ENCODE results near the gene DCLRE1A. TPM values are rescaled to one million over a fixed set of nuclear protein-coding genes. Genes with fewer than 3 reads are reported as not detected.

Gene DCLRE1A
- total RNA-seq, result 1 to 10 TPM; 4.0 to 7.5 (median 4.3) TPM

- Histone ChIP-seq H3K27me3 (no peaks in the 10 kb centered on the region), H3K4me3 (peak within 1 kb of the TSS; percentile 93 to 97 (median 97)), H3K9me3 (no peaks in the 10 kb centered on the region), H3K27ac (peak within 1 kb of the TSS; percentile 93 to 95), H3K4me1 (peaks cover 0 to 8% of the 10 kb centered on the region in 2 donors), H3K36me3 (no peaks in the 10 kb centered on the region)
- TF ChIP-seq CTCF (IDR thresholded peaks at IDR 0.05) (no peak), POLR2AphosphoS5 (IDR thresholded peaks at IDR 0.05) (peak in 1 of 3 donors; percentile 67), POLR2A (IDR thresholded peaks at IDR 0.05) (peak; percentile 26)
- intact Hi-C loops (cut with DNase I; ENCODE audit: low total_unique reads), result no loop called here
- peak; percentile 51 to 76 for DNase-seq (ENCODE audit: low spot score in 2 of 2)
Measured at GRCh38 chr10:113854013-113854760, at the start of gene DCLRE1A, which contains the start of gene NHLRC2. DCLRE1A (minus strand) TSS chr10:113854082; CDS start chr10:113853182, 900 bp downstream. NHLRC2 (plus strand) TSS chr10:113854661; CDS start chr10:113854873, 212 bp downstream.

- H3K4me3 ChIP-seq, result no peak overlapping the region
- H3K4me1 ChIP-seq, result no peaks in the 10 kb centered on the region
- no peaks in the 10 kb centered on the region for H3K27me3 ChIP-seq
- no peaks in the 10 kb centered on the region for H3K9me3 ChIP-seq
- no peak overlapping the region for H3K27ac ChIP-seq
- intact Hi-C loops (cut with DNase I; ENCODE audit: low total_unique reads), result no loop called here
- H3K36me3 ChIP-seq, result peaks cover 7% of the 10 kb centered on the region
- no peak for DNase-seq (ENCODE audit: low spot score in 2 of 2)
- TF ChIP-seq CTCF (IDR thresholded peaks at IDR 0.05), result no peak
- TF ChIP-seq POLR2A (IDR thresholded peaks at IDR 0.05), result no peak
- no peak for TF ChIP-seq POLR2AphosphoS5 (IDR thresholded peaks at IDR 0.05)
Measured at GRCh38 chr10:113899952-113900598, 46.2 kb upstream of the DCLRE1A start.

GRCh38 chr10:113897693-113898618, 44.1 kb upstream of the DCLRE1A start:
- Histone ChIP-seq H3K27ac (no peak overlapping the region), H3K27me3 (no peaks in the 10 kb centered on the region), H3K9me3 (no peaks in the 10 kb centered on the region), H3K36me3 (peaks cover 7% of the 10 kb centered on the region), H3K4me3 (no peak overlapping the region), H3K4me1 (no peaks in the 10 kb centered on the region)
- intact Hi-C loops (cut with DNase I; ENCODE audit: low total_unique reads), result no loop called here
- no peak for DNase-seq (ENCODE audit: low spot score in 2 of 2)
- no peak for TF ChIP-seq POLR2AphosphoS5 (IDR thresholded peaks at IDR 0.05)
- no peak for TF ChIP-seq POLR2A (IDR thresholded peaks at IDR 0.05)
- no peak for TF ChIP-seq CTCF (IDR thresholded peaks at IDR 0.05)

GRCh38 chr10:113895018-113895417, 41.1 kb upstream of the DCLRE1A start:
- DNase-seq (ENCODE audit: low spot score in 2 of 2), result no peak
- no peak for TF ChIP-seq POLR2AphosphoS5 (IDR thresholded peaks at IDR 0.05)
- no peak for TF ChIP-seq POLR2A (IDR thresholded peaks at IDR 0.05)
- TF ChIP-seq CTCF (IDR thresholded peaks at IDR 0.05), result no peak
- no peak overlapping the region for H3K27ac ChIP-seq
- H3K27me3 ChIP-seq, result no peaks in the 10 kb centered on the region
- intact Hi-C loops (cut with DNase I; ENCODE audit: low total_unique reads), result no loop called here
- H3K9me3 ChIP-seq, result no peaks in the 10 kb centered on the region
- no peak overlapping the region for H3K4me3 ChIP-seq
- no peaks in the 10 kb centered on the region for H3K36me3 ChIP-seq
- H3K4me1 ChIP-seq, result no peaks in the 10 kb centered on the region

Data from breast epithelium (tissue), 4 donors.